ENCODE results near the gene AHDC1.
"Not testable (repeated sequence)": the region's sequence is repeated elsewhere in the genome, so short reads cannot be mapped to it uniquely, and the experiment has no call there.

The AHDC1 gene

DNA sequence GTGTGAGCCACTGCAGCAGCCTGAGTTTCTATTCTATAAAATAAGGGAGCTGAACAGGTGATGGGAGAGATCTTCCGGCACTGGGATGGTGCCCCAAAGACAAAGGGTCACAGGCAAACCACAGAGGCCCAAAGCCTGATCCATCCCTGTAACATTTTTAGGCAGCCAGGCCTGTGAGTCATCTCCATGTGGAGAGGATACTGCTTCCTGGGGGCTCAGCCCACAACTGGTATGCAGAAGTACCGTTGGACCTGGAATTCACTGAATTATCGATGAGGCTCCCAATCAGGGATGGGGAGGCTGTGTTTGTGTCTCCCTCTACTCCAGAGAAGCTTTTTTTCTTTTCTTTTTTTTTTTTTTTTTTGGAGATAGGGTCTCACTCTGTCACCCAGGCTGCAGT is 65.2 kb downstream of the AHDC1 start:
- H3K79me1 ChIP-seq (ENCODE audit: low read length), result peaks cover 7% of the 10 kb centered on the region
- H3K56ac ChIP-seq (ENCODE audit: low read length), result no peak overlapping the region
- no peak overlapping the region for H3K4me2 ChIP-seq (ENCODE audit: low read length)
- WGBS (ENCODE audit: extremely low coverage, insufficient coverage, low lambda C conversion rate), result no CpG with 5 or more reads among the region's 3 CpGs
- no peak overlapping the region for H3K9ac ChIP-seq (ENCODE audit: low read length)
- no peak overlapping the region for H2BK5ac ChIP-seq (ENCODE audit: low read length)
- H3K4me1 ChIP-seq (ENCODE audit: control insufficient read depth, low read depth, low read length), result peaks cover 24% of the 10 kb centered on the region
- H3K4ac ChIP-seq (ENCODE audit: low read depth, low read length), result no peak overlapping the region
- H3K4me3 ChIP-seq (ENCODE audit: low read length), result no peak overlapping the region
- H3K36me3 ChIP-seq (ENCODE audit: control insufficient read depth, insufficient read depth, low read length), result no peaks in the 10 kb centered on the region
- no peak overlapping the region for H4K8ac ChIP-seq (ENCODE audit: low read depth, low read length)
- H2BK120ac ChIP-seq (ENCODE audit: low read depth, low read length), result no peak overlapping the region
- DNase-seq, result peak; percentile 90
- no peak overlapping the region for H3K27ac ChIP-seq (ENCODE audit: low read depth, low read length)
- no peak overlapping the region for H3K18ac ChIP-seq (ENCODE audit: low read length)
- H3K23ac ChIP-seq (ENCODE audit: low read length), result no peak overlapping the region
- no peak overlapping the region for H4K5ac ChIP-seq (ENCODE audit: low read length)
- H2AK5ac ChIP-seq (ENCODE audit: low read length), result no peak overlapping the region
- no peak overlapping the region for H2BK15ac ChIP-seq (replicated peaks; ENCODE audit: low read depth)
- no peaks in the 10 kb centered on the region for H3K79me2 ChIP-seq (ENCODE audit: control insufficient read depth, insufficient read depth, low read length)
- H3K27me3 ChIP-seq (ENCODE audit: insufficient read depth, low read length, poor library complexity), result no peaks in the 10 kb centered on the region

DNA sequence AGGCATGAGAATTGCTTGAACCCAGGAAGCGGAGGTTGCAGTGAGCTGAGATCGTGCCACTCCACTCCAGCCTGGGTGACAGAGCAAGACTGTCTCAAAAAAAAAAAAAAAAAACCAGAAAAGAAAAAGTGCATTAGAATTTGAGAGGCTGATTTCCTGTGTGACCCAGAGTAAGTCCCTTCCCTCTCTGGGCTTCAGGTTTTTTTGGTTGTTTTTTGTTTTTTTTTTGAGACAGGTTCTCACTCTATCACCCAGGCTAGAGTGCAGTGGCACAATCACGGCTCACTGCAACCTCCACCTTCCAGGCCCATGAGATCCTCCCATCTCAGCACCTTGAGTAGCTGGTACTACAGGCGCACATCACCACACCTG is 65.7 kb downstream of the AHDC1 start:
- not testable (repeated sequence) for H3K9ac ChIP-seq (ENCODE audit: low read length); H4K8ac ChIP-seq (ENCODE audit: low read depth, low read length); H3K79me2 ChIP-seq (ENCODE audit: control insufficient read depth, insufficient read depth, low read length); H3K27me3 ChIP-seq (ENCODE audit: insufficient read depth, low read length, poor library complexity); H3K18ac ChIP-seq (ENCODE audit: low read length); H2BK120ac ChIP-seq (ENCODE audit: low read depth, low read length); H3K4me3 ChIP-seq (ENCODE audit: low read length); H3K36me3 ChIP-seq (ENCODE audit: control insufficient read depth, insufficient read depth, low read length); H3K4ac ChIP-seq (ENCODE audit: low read depth, low read length); DNase-seq; H3K56ac ChIP-seq (ENCODE audit: low read length); H3K79me1 ChIP-seq (ENCODE audit: low read length); H4K5ac ChIP-seq (ENCODE audit: low read length); H2BK15ac ChIP-seq (replicated peaks; ENCODE audit: low read depth); H3K23ac ChIP-seq (ENCODE audit: low read length); H2BK5ac ChIP-seq (ENCODE audit: low read length); H2AK5ac ChIP-seq (ENCODE audit: low read length); H3K4me2 ChIP-seq (ENCODE audit: low read length); H3K27ac ChIP-seq (ENCODE audit: low read depth, low read length)
- no CpG with 5 or more reads among the region's 4 CpGs for WGBS (ENCODE audit: extremely low coverage, insufficient coverage, low lambda C conversion rate)
- H3K4me1 ChIP-seq (ENCODE audit: control insufficient read depth, low read depth, low read length), result peaks cover 23% of the 10 kb centered on the region

DNA sequence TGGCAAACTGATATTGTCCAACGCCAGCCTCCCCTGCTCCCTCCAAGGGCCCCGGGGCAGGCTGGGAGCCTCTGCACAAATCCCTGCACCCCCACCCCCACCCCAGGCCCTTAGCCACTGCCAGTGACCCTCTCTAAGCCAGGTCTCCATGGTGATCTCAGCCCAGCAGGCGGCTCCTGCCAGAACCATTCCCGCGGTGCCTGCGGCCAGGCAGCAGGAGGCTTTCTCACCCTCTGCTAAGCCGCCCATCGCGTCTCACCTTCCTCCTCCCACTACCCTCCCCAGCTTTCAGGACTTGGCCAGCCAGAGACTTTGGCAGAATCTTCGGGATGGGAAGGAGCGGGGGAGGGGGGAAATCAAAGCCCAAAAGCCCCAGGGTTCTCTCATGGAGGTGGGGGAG is 67.2 kb downstream of the AHDC1 start:
- no CpG with 5 or more reads among the region's 11 CpGs for WGBS (ENCODE audit: extremely low coverage, insufficient coverage, low lambda C conversion rate)
- Histone ChIP-seq H3K27ac (ENCODE audit: low read depth, low read length) (no peak overlapping the region), H3K79me1 (ENCODE audit: low read length) (peaks cover 7% of the 10 kb centered on the region), H3K27me3 (ENCODE audit: insufficient read depth, low read length, poor library complexity) (no peaks in the 10 kb centered on the region), H2BK15ac (replicated peaks; ENCODE audit: low read depth) (no peak overlapping the region), H3K36me3 (ENCODE audit: control insufficient read depth, insufficient read depth, low read length) (no peaks in the 10 kb centered on the region), H3K79me2 (ENCODE audit: control insufficient read depth, insufficient read depth, low read length) (no peaks in the 10 kb centered on the region), H3K18ac (ENCODE audit: low read length) (no peak overlapping the region), H2AK5ac (ENCODE audit: low read length) (peak overlapping the region; percentile 99), H3K56ac (ENCODE audit: low read length) (peak overlapping the region; percentile 86), H3K9ac (ENCODE audit: low read length) (peak overlapping the region; percentile 57), H3K23ac (ENCODE audit: low read length) (peak overlapping the region; percentile 94), H2BK120ac (ENCODE audit: low read depth, low read length) (no peak overlapping the region), H3K4me2 (ENCODE audit: low read length) (peak overlapping the region; percentile 24), H3K4me3 (ENCODE audit: low read length) (no peak overlapping the region), H4K5ac (ENCODE audit: low read length) (peak overlapping the region; percentile 81), H4K8ac (ENCODE audit: low read depth, low read length) (no peak overlapping the region), H3K4me1 (ENCODE audit: control insufficient read depth, low read depth, low read length) (peaks cover 21% of the 10 kb centered on the region), H2BK5ac (ENCODE audit: low read length) (peak overlapping the region; percentile 89), H3K4ac (ENCODE audit: low read depth, low read length) (no peak overlapping the region)
- DNase-seq, result peak; percentile 95

DNA sequence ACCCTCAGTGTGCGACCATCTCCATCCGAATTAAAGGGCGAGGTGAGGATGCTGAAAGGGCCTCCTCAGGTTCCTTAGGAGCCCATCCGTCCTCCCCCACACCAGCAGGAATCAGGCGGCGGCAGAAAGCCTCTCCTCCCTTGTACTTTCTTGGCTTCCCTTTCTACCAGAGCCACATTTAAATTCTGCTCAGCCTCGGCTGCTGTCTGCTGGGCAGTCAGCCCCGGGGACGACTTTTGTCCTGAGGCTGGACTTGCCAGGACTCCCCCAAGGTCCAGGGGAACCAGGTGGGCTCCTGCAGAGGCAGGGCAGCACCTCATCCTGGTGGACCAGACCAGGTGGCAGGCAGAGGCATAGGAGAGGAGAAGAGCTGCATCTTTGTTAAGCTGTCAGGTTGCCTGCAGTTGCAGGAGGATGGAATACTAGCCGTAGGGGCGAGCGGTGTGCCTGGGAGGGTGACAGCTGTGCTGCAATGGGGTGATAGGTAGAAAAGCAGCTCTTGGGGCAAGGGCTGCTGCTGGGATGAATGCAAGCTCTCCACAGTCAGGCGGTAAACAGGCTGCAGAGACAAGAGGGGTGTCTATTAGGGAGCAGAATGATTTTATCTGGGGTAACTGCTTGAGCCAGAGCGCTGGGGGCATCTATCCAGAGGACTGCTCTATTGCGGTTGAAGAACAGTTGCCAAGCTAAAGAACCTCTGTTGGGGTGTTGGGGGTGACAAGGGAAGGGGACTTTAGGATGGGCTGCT is 67.8 kb downstream of the AHDC1 start:
- H2BK5ac ChIP-seq (ENCODE audit: low read length), result peak overlapping the region; percentile 48
- no peaks in the 10 kb centered on the region for H3K36me3 ChIP-seq (ENCODE audit: control insufficient read depth, insufficient read depth, low read length)
- H4K5ac ChIP-seq (ENCODE audit: low read length), result no peak overlapping the region
- peak overlapping the region; percentile 2 for H3K18ac ChIP-seq (ENCODE audit: low read length)
- no peak overlapping the region for H2BK120ac ChIP-seq (ENCODE audit: low read depth, low read length)
- peaks cover 21% of the 10 kb centered on the region for H3K4me1 ChIP-seq (ENCODE audit: control insufficient read depth, low read depth, low read length)
- H2AK5ac ChIP-seq (ENCODE audit: low read length), result peak overlapping the region; percentile 32
- peak overlapping the region; percentile 0 for H3K23ac ChIP-seq (ENCODE audit: low read length)
- no peak overlapping the region for H3K27ac ChIP-seq (ENCODE audit: low read depth, low read length)
- H3K4me3 ChIP-seq (ENCODE audit: low read length), result no peak overlapping the region
- no CpG with 5 or more reads among the region's 15 CpGs for WGBS (ENCODE audit: extremely low coverage, insufficient coverage, low lambda C conversion rate)
- peak overlapping the region; percentile 34 for H3K9ac ChIP-seq (ENCODE audit: low read length)
- H2BK15ac ChIP-seq (replicated peaks; ENCODE audit: low read depth), result no peak overlapping the region
- no peak overlapping the region for H3K4me2 ChIP-seq (ENCODE audit: low read length)
- H4K8ac ChIP-seq (ENCODE audit: low read depth, low read length), result no peak overlapping the region
- DNase-seq, result no peak
- peak overlapping the region; percentile 54 for H3K56ac ChIP-seq (ENCODE audit: low read length)
- H3K79me1 ChIP-seq (ENCODE audit: low read length), result peaks cover 7% of the 10 kb centered on the region
- no peaks in the 10 kb centered on the region for H3K79me2 ChIP-seq (ENCODE audit: control insufficient read depth, insufficient read depth, low read length)
- H3K27me3 ChIP-seq (ENCODE audit: insufficient read depth, low read length, poor library complexity), result no peaks in the 10 kb centered on the region
- no peak overlapping the region for H3K4ac ChIP-seq (ENCODE audit: low read depth, low read length)

DNA sequence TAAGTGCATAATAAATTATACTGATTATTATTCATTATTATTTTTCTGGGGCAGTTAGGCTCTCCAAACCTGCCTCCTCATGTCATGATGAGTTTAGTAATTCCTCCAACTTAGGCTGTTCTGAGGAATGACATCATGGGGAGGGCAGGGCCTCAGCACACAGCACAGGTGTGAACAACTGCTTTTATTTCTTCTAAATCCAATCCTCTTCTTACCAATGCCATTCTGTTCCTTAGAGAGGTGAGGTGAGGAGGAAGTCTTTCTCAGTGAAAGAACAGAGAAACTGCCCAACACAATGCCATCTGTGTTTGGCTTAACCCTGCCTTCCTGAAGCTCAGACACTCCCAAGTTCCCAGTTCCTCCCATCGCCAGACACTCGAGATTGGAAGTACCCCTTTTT is 68.6 kb downstream of the AHDC1 start:
- no peak overlapping the region for H3K4me3 ChIP-seq (ENCODE audit: low read length)
- H3K27ac ChIP-seq (ENCODE audit: low read depth, low read length), result no peak overlapping the region
- peak overlapping the region; percentile 2 for H3K18ac ChIP-seq (ENCODE audit: low read length)
- peaks cover 7% of the 10 kb centered on the region for H3K79me1 ChIP-seq (ENCODE audit: low read length)
- H3K4me2 ChIP-seq (ENCODE audit: low read length), result no peak overlapping the region
- no peaks in the 10 kb centered on the region for H3K36me3 ChIP-seq (ENCODE audit: control insufficient read depth, insufficient read depth, low read length)
- H3K79me2 ChIP-seq (ENCODE audit: control insufficient read depth, insufficient read depth, low read length), result no peaks in the 10 kb centered on the region
- H2BK5ac ChIP-seq (ENCODE audit: low read length), result no peak overlapping the region
- no peak overlapping the region for H4K5ac ChIP-seq (ENCODE audit: low read length)
- peak overlapping the region; percentile 54 for H3K56ac ChIP-seq (ENCODE audit: low read length)
- no peak overlapping the region for H2BK120ac ChIP-seq (ENCODE audit: low read depth, low read length)
- no peak for DNase-seq
- H3K4ac ChIP-seq (ENCODE audit: low read depth, low read length), result no peak overlapping the region
- peaks cover 19% of the 10 kb centered on the region for H3K4me1 ChIP-seq (ENCODE audit: control insufficient read depth, low read depth, low read length)
- no peak overlapping the region for H3K23ac ChIP-seq (ENCODE audit: low read length)
- no peak overlapping the region for H4K8ac ChIP-seq (ENCODE audit: low read depth, low read length)
- no peak overlapping the region for H2AK5ac ChIP-seq (ENCODE audit: low read length)
- H3K9ac ChIP-seq (ENCODE audit: low read length), result no peak overlapping the region
- no peak overlapping the region for H2BK15ac ChIP-seq (replicated peaks; ENCODE audit: low read depth)
- no peaks in the 10 kb centered on the region for H3K27me3 ChIP-seq (ENCODE audit: insufficient read depth, low read length, poor library complexity)
- WGBS (ENCODE audit: extremely low coverage, insufficient coverage, low lambda C conversion rate), result no CpG with 5 or more reads among the region's 2 CpGs

Measured in mesendoderm (in vitro differentiated cells).